SK-N-SH treated with all-trans-retinoic acid at 6 μM for 48 hours (cell line): ENCODE measurements around the gene CHST11.

Experiments
- ATAC-seq: fragments of 200-7000 bp; cut with Tn5 transposase; 3 replicates; pipeline ENCODE4 v1.9.1; 2020; ENCODE audit warnings: mild to moderate bottlenecking, moderate library complexity
- ARNTL ChIP-seq: fragments of 450-650 bp; formaldehyde crosslinking; IDR thresholded peaks from 2 replicates; pipeline ENCODE4 v1.5.0; 2020; ENCODE audit warnings: low read depth, mild to moderate bottlenecking, moderate library complexity, borderline replicate concordance
- BACH2 ChIP-seq: fragments of 250-450 bp; sonication (Bioruptor Pico); IDR thresholded peaks from 2 replicates; pipeline ENCODE4 v1.9.0; 2021; ENCODE audit warnings: mild to moderate bottlenecking, borderline replicate concordance
- CSDC2 ChIP-seq: fragments of 250-450 bp; sonication (Bioruptor Pico); IDR thresholded peaks from 2 replicates; pipeline ENCODE4 v1.5.0; 2020; ENCODE audit warnings: mild to moderate bottlenecking, moderate library complexity
- CSRNP3 ChIP-seq: fragments of 250-450 bp; sonication (Bioruptor Pico); IDR thresholded peaks from 2 replicates; pipeline ENCODE4 v1.5.1; 2021; ENCODE audit warnings: mild to moderate bottlenecking, moderate library complexity
- GLIS3 ChIP-seq: fragments of 250-450 bp; sonication (Bioruptor Pico); IDR thresholded peaks from 2 replicates; pipeline ENCODE4 v1.5.0; 2020; ENCODE audit warnings: mild to moderate bottlenecking, moderate library complexity
- ISL1 ChIP-seq: fragments of 250-450 bp; sonication (Bioruptor Pico); IDR thresholded peaks from 2 replicates; pipeline ENCODE4 v2.1.2; 2022; ENCODE audit warnings: mild to moderate bottlenecking, moderate library complexity
- OSR1 ChIP-seq: fragments of 250-450 bp; sonication (Bioruptor Pico); IDR thresholded peaks from 2 replicates; pipeline ENCODE4 v1.8.0; 2022; ENCODE audit warnings: moderate library complexity, mild to moderate bottlenecking, inconsistent platforms
- PATZ1 ChIP-seq: fragments of 250-450 bp; sonication (Bioruptor Pico); IDR thresholded peaks from 2 replicates; pipeline ENCODE4 v1.8.0; 2020; ENCODE audit warnings: mild to moderate bottlenecking, moderate library complexity, borderline replicate concordance
- POU6F1 ChIP-seq: fragments of 250-450 bp; sonication (Bioruptor Pico); IDR thresholded peaks from 2 replicates; pipeline ENCODE4 v1.8.0; 2021; ENCODE audit warnings: low read depth, mild to moderate bottlenecking, moderate library complexity, borderline replicate concordance
- PPARA ChIP-seq: fragments of 250-450 bp; sonication (Bioruptor Pico); IDR thresholded peaks from 2 replicates; pipeline ENCODE4 v1.5.0; 2020; ENCODE audit warnings: mild to moderate bottlenecking, borderline replicate concordance
- RARB ChIP-seq: fragments of 250-450 bp; sonication (Bioruptor Pico); IDR thresholded peaks from 2 replicates; pipeline ENCODE4 v1.8.0; 2021; ENCODE audit warnings: mild to moderate bottlenecking, moderate library complexity
- SNAI2 ChIP-seq: fragments of 250-450 bp; sonication (Bioruptor Pico); IDR thresholded peaks from 2 replicates; pipeline ENCODE4 v1.5.0; 2020; ENCODE audit warnings: mild to moderate bottlenecking, moderate library complexity
- TCF4 ChIP-seq: fragments of 250-450 bp; sonication (Bioruptor Pico); IDR thresholded peaks from 2 replicates; pipeline ENCODE4 v1.8.0; 2021; ENCODE audit warnings: mild to moderate bottlenecking, moderate library complexity, borderline replicate concordance
- ZC3H10 ChIP-seq: fragments of 250-450 bp; sonication (Bioruptor Pico); IDR thresholded peaks from 2 replicates; pipeline ENCODE4 v1.5.1; 2021; ENCODE audit warnings: mild to moderate bottlenecking, moderate library complexity
- ZFP3 ChIP-seq: fragments of 250-450 bp; sonication (Bioruptor Pico); IDR thresholded peaks from 2 replicates; pipeline ENCODE4 v1.5.0; 2020; ENCODE audit warnings: mild to moderate bottlenecking, moderate library complexity
- ZNF565 ChIP-seq: fragments of 450-650 bp; formaldehyde crosslinking; conservative IDR thresholded peaks from 2 replicates; pipeline ENCODE4 v1.5.0; 2020; ENCODE audit warnings: low read depth, mild to moderate bottlenecking, moderate library complexity
- ZNF8 ChIP-seq: fragments of 450-650 bp; formaldehyde crosslinking; IDR thresholded peaks from 2 replicates; pipeline ENCODE4 v1.5.0; 2020; ENCODE audit warnings: mild to moderate bottlenecking, moderate library complexity
- TF ChIP-seq, protein P1 (sequence below): fragments of 250-450 bp; sonication (Bioruptor Pico); IDR thresholded peaks from 2 replicates; pipeline ENCODE4 v1.5.0; 2020; ENCODE audit warnings: mild to moderate bottlenecking, moderate library complexity

Gene CHST11

GRCh38 chr12:104567832-104568486 is 111.2 kb downstream of the CHST11 start:
- no peak for TF ChIP-seq ZC3H10 (CRISPR knock-in tag)
- no peak for TF ChIP-seq ISL1
- TF ChIP-seq CSDC2 (CRISPR knock-in tag): no peak
- TF ChIP-seq RARB (CRISPR knock-in tag): no peak
- no peak for TF ChIP-seq POU6F1 (CRISPR knock-in tag)
- no peak for TF ChIP-seq CSRNP3
- TF ChIP-seq, protein P1, sequence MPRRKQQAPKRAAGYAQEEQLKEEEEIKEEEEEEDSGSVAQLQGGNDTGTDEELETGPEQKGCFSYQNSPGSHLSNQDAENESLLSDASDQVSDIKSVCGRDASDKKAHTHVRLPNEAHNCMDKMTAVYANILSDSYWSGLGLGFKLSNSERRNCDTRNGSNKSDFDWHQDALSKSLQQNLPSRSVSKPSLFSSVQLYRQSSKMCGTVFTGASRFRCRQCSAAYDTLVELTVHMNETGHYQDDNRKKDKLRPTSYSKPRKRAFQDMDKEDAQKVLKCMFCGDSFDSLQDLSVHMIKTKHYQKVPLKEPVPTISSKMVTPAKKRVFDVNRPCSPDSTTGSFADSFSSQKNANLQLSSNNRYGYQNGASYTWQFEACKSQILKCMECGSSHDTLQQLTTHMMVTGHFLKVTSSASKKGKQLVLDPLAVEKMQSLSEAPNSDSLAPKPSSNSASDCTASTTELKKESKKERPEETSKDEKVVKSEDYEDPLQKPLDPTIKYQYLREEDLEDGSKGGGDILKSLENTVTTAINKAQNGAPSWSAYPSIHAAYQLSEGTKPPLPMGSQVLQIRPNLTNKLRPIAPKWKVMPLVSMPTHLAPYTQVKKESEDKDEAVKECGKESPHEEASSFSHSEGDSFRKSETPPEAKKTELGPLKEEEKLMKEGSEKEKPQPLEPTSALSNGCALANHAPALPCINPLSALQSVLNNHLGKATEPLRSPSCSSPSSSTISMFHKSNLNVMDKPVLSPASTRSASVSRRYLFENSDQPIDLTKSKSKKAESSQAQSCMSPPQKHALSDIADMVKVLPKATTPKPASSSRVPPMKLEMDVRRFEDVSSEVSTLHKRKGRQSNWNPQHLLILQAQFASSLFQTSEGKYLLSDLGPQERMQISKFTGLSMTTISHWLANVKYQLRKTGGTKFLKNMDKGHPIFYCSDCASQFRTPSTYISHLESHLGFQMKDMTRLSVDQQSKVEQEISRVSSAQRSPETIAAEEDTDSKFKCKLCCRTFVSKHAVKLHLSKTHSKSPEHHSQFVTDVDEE (CRISPR knock-in tag): no peak
- TF ChIP-seq PPARA (CRISPR knock-in tag): no peak
- no peak for TF ChIP-seq GLIS3
- no peak for TF ChIP-seq OSR1
- no peak for TF ChIP-seq TCF4 (CRISPR knock-in tag)
- ATAC-seq: no peak

DNA sequence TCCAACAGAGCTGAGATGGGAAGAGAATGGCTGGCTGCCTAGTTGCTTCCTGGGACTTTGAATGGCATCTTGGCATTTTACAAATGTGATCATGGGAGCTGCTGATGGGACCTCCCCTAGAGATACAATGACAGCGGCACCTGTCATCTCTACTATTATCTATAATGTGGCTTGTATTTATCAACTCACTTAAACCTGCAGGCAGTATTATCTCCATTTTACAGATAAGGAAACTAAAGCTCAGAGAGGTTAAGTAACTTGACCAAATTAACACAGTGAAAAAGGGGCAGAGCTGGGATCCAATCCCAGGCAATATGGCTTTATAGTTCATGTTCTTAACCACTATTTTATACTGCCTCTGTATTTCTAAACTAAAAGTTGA is 111.7 kb downstream of the CHST11 start:
- TF ChIP-seq ARNTL (CRISPR knock-in tag) (no peak), BACH2 (no peak), CSRNP3 (no peak), ZFP3 (CRISPR knock-in tag) (no peak), ZNF565 (CRISPR knock-in tag) (no peak), CSDC2 (CRISPR knock-in tag) (no peak), SNAI2 (CRISPR knock-in tag) (no peak), ZC3H10 (CRISPR knock-in tag) (no peak), PATZ1 (CRISPR knock-in tag) (no peak), ZNF8 (no peak)
- TF ChIP-seq, protein P1 (CRISPR knock-in tag): no peak
- no peak for ATAC-seq
